GM18951 (cell line): Measurements from ENCODE around the gene SLC22A23.

Source experiments
- POLR2A ChIP-seq: IDR thresholded peaks from 4 replicates; pipeline ENCODE4 v1.6.1; 2011; ENCODE audit warnings: mild to moderate bottlenecking; ENCODE audit not compliant: insufficient read length, insufficient read depth; ENCODE audit errors: extremely low read depth
- in situ Hi-C: fragments of 300-500 bp; cut with MboI; formaldehyde crosslinking; loops from one replicate; pipeline ENCODE4 v1.12.0; 2022; ENCODE audit warnings: low sequenced_read_pairs, mixed read lengths, inconsistent platforms; ENCODE audit not compliant: unreplicated experiment

The SLC22A23 gene

DNA sequence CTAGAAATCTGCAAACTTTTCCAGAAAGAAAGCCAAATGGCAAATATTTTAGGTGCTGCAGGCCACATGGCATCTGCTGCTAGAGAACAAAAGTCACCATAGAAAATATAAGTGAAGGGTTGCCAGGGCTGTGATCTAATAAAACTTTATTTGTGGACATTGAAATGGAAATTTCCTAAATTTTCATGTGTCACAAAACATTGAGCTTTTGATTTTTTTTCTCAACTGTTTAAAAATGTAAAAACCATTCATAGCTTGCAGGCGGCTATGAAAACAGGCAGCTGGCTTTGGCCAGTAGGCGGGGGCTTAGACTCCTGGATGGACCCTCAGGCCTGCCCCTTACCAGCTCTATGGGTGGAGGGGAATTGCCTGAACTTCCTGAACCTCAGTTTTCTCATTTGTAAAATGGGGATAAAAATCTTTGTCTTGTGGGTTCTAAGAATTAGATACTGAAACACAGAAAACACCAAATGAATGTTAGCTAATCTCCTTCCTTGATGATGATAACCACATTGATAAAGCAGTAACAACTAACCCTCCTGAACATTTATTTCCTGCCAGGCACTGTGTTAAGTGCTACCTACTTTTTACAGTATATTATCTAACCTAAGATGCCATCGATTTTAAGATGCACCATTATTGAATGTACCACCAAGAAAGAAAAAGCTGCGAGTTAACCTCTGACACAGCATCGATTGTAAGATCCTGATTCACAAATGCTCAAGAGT is 85.5 kb downstream of the SLC22A23 start:
- no peak for TF ChIP-seq POLR2A
- in situ Hi-C loops, result no loop called here

DNA sequence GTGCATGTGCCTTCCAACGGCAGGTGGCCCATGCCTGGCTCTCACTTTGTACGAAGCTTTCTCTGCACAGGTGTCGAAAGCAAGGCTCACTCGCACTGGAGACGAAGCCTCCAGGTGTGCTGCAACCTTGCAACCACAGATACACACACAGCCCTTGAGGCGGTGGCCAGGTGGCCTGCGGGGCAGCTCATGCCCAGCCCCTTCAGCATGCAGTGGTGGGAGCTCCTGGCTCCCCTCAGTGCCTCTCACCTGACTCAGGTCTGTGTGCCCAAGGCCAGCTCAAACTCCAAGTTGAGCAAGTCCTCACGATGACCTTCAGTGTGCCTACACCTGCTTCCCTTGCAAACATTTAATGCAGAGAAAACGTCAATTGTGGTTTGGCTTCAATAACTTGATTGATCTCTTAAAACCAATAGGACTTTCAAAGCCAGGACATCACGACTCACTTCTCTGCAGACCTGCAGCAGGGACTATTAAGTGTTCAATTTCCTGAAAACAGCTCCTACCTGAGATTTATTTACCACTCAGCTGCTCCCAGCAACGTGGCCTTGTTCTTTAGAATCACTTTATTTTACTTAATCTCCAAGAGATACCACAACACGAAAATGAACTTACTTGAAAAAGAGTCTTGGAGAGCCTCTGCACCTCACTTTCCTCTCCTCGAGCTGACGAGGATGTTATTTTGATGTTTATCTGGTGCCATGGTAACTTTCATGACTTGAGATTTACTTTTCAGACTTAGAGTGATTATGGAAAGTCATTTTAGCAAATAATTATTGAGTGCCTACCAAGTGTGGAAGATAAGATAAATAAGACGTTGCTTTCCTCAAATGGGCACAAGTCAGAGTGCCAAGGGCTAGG is 86.3 kb downstream of the SLC22A23 start:
- in situ Hi-C loops, result no loop called here
- TF ChIP-seq POLR2A, result no peak

DNA sequence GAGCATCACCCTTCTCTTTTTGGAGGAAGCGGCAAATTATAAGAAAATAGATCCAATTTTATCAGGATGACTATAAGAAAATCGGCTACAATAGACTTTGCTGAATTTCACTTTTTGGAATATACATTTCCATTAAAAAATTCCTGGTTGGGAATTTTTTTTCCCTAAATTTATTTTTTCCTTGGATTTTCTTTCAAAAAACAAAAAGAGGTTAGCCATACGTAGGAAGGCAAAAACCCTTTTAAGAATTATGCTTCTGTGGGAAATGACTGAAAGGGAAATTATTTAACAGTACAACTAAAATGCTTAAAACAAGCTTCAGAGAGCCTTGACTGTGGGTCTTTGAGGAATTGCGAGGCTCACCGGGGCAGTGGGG is 86.9 kb downstream of the SLC22A23 start:
- no peak for TF ChIP-seq POLR2A
- in situ Hi-C loops, result no loop called here

DNA sequence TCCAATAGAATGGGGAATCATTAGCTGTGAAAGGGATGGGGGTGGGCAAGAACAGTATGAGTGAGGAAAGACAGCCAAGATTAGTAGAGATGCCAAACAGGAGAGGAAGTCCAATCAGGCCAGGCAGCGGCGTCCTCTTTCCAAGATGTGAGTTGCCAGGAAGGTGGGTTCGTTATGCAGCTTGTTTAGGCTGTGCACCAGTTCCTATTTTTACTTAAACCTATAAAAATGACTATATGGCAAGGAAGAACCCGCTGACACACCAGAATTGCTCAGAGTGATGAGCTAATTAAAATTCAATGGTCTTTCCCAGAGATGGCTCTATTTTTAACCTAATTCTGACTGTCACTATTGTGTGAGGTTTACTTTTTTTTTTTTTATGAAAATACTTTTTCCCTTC is 88.2 kb downstream of the SLC22A23 start:
- no peak for TF ChIP-seq POLR2A
- in situ Hi-C loops, result no loop called here

DNA sequence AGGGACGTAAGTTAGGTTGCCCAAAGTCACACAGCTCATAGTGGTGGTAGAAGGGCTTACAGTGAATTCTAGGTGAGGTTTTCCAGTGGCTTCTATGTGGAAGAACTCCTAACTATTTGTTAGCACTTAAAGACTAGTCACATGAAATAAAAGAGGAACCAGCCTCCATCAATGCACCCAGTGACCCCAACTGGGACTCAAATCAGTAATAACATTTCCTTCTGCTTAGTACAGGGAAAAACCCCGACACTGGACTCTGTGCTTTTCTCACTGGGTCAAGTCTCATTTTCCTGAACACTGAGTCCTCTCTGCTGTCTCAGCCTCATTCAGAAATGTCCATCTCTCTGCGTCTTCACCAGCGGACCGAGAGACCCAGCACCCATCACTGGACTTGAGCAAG is 89.2 kb downstream of the SLC22A23 start:
- in situ Hi-C loops, result no loop called here
- TF ChIP-seq POLR2A, result no peak

DNA sequence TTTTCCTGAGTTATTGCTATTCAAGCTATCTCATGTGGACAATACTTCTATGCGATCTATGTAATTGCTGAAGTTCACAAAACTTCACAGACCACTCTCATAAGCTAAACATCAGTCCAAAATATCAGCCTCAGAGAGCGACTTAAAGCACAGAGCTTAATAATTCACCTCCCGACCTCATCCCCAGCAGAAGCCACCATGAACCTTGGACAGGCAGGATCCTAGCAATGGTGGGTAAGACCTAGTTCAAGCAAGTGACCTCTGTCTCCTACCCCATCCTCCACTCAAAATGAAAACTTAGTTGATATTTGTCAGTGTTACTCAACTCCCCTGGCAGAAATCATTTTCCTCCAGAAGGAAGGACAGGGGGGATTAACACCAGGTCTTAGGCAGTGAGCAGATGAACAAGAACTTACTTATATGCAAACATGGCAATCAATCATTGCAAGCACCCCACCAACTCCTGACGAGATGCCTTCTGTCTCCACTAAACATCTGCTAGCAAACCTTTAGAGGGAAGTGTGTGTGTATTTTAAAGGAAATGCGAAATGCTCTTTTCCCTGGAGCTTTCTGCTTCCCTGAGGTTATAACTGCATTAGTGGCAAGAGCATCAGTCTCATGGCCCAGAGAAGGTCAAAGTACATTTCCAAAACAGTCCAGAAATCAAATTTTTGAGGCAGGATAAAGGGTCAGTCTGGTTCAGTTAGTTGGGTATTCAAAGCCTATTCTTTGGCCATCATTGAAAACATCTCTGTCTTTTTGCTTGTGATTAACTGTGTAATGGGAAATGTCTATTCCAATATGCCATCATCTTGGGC is 90.0 kb downstream of the SLC22A23 start:
- in situ Hi-C loops, result no loop called here
- TF ChIP-seq POLR2A, result no peak

DNA sequence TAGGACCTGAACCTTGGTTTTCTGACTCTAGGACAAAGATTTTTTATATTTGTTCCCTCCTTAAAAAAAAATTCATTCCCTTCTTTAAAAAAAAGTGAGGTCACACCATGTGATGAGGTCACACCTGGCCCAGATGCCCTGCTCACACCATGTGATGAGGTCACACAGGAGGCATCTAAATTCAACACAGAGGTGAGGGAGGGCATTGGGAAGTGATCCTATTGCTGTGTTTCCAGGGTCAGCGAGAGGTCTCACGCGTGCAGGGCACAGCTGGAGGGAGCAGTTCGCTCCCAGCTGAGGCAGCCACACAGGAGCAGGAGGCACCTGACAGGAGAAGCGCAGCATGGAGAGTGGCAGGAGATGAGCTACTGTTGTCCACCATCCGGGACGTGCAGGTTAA is 92.5 kb downstream of the SLC22A23 start:
- no peak for TF ChIP-seq POLR2A
- in situ Hi-C loops, result no loop called here

DNA sequence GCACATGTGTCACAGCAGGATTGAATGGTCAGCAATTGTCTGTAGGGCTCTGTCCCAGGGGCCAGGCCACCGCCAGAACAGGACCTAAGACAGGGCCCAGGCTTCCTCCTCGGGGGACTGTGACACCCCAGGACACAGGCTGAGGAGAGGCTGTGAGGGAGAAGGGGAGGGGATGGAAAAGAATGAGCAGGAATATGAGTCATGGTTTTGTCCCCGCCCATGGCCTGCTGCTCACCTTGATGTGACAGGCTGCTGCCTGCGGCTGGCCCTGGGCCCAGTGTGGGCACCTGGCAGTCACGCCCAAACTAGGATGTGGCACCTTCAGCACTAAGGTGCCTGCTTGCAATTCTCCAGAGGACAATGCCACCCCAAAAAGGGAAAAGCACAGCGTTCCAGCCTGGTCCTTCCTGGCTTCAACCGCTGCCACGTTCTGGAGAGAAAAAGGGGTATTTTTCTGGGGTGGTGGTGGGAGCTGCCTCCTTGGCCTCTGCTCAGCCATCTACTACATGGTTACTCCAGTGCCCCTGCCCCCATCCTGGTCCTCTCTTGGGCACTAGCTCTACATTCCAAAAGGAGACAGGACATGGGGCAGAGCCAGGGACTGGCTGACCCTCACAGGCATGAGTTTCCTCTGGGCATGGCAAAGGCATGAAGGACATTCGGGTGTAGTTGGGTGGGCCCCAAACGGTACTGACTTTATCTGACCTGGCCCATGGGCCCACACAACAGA is 93.4 kb downstream of the SLC22A23 start:
- in situ Hi-C loops, result no loop called here
- TF ChIP-seq POLR2A, result no peak

DNA sequence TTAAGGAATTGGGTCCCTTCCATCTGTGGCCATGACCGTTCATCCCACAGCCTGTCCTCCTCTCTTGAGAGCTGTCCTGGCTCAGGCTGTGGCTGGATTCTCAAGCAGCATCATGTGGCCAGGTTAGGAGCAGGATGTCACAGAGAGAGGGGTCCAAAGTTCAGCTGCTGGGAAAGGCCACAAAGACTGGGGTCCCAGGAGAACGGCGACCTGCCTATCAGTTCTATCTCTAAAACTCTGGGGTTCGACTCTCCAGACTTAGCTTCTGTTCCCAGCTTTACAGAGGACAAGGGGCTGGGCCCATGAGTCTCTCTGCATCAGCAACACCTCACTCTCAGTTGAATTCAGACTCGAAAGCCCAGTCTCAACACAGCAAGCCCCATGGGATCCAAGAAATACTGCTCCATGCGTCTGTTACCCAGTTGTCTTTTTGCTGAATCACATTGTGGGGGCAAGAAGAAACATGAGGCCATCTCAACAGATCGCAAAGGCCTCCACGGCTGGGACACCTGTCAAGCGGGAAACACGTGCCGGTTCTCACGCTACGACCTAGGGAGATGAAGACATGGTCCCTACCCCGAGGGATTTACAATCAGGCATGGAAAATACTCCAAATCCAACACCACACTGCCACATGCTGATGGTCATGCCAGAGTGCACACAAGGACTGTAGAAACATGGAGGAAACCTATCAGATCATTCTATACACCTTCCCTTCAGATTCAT is 95.4 kb downstream of the SLC22A23 start:
- no peak for TF ChIP-seq POLR2A
- in situ Hi-C loops, result no loop called here

DNA sequence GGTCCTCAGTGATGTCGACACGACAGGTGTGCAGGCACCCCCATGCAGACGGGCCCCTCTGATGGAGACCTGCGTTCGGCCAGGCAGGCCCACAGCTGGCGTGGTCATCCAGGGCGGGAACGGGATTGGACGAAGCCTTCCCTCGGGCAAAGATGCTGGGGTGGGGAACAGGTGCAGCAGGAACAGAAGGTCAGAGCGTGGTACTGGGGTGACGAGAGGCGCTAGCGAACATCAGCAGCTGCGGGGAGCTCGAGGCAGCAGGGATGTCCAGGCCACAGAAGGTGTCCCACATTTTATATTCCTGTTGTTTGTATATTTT is 96.2 kb downstream of the SLC22A23 start:
- in situ Hi-C loops, result no loop called here
- no peak for TF ChIP-seq POLR2A

DNA sequence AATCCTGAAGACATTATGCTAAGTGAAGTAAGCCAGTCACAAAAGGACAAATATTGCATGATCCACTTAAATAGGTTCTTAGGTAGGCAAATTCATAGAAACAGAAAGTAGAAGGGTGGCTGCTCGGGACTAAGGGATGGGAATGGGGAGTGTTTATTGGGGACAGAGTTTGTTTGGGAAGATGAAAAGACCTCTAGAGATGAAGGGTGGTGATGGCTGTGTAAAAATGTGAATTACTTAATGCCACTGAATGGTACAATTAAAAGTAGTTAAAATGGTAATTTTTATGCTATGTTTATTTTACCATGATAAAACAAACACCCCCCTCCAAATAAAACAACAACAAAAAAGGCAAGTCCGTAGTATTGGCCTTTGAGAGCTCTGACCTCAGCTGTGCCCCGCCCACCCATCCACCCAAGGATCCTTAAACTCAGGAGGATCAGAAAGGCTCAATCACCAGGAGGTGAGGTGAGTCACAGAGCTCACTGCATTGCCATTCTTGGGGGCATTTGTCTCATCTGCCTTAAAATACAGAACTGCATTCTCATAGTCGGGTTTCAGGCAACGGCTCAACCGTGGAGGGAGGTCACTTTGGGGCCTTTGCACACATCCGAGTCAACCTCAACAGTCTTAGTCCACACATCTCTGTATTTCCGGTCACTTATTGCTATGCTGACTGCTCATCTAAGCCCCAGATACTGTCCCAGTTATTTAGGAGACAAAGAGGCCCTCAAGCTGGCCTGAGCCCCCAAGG is 96.7 kb downstream of the SLC22A23 start:
- in situ Hi-C loops, result no loop called here
- TF ChIP-seq POLR2A, result no peak
